Measurements from ENCODE around the gene RASSF3.
"Not testable (repeated sequence)": the region's sequence is repeated elsewhere in the genome, so short reads cannot be mapped to it uniquely, and the experiment has no call there.

The RASSF3 gene

DNA sequence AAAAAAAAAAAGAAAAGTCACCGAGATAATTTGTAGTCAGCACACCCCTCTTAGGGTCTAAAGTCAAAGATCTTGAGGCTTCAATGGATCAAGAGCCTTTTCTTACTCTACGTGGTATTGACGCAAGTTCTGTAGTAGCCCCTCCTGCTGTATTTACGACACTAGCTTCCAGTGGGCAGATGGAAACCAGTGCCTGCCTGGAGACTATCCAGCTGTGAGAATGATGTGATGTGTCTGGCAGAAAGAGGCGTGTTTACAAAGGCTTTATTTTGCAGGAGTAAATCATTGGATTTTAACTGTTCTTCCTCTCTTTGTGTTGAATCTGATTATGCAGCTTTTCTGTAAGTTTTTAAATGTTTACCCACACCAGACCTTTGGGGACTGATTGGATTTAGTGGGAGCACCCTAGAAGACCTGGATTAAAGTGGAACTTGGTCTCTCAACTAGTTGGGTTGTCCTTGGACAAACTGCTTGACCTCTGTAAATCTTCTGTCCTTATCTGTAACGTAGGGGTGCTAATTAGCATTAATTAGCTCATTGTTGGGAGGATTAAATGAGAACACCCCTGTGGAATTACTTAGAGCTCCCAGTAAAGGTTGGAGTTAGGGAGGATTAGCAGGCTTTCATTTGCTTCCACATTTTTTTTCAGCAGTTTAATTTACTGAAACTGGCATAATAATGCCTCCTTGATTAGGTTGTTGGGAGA lies 72.4 kb downstream of the RASSF3 start:
- TF ChIP-seq CTCF (IDR thresholded peaks at IDR 0.05; ENCODE audit: borderline replicate concordance, insufficient read depth, low read depth, low read length) = no peak
- no peak overlapping the region for H3K4me3 ChIP-seq (ENCODE audit: low read depth, low read length)

- TF ChIP-seq CTCF (IDR thresholded peaks at IDR 0.05; ENCODE audit: borderline replicate concordance, insufficient read depth, low read depth, low read length) = no peak
Observed at GRCh38 chr12:64683816-64684543, 73.7 kb downstream of the RASSF3 start.

DNA sequence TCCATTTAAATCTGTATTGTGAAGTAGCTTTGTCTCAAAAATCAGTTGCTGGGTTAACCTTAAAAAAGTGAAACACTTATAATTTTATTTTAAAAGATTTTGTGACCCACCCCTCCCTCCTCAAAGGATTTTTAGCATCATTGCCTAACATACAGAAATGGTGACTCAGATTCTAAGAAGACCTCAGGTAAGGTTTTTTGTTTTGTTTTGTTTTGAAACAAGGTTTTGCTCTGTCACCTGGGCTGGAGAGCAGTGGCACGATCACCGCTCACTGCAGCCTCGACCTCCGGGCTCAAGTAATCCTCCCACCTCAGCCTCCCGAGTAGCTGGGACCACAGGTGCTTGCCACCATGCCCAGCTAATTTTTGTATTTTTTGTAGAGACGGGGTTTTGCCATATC lies 74.8 kb downstream of the RASSF3 start:
- no peak for TF ChIP-seq CTCF (IDR thresholded peaks at IDR 0.05; ENCODE audit: borderline replicate concordance, insufficient read depth, low read depth, low read length)
- H3K4me3 ChIP-seq (ENCODE audit: low read depth, low read length) = no peak overlapping the region

More at GRCh38 chr12:64683816-64684543, 73.7 kb downstream of the RASSF3 start:
- H3K4me3 ChIP-seq (ENCODE audit: low read depth, low read length) = no peak overlapping the region

- H3K4me3 ChIP-seq (ENCODE audit: low read depth, low read length) = no peak overlapping the region
- TF ChIP-seq CTCF (IDR thresholded peaks at IDR 0.05; ENCODE audit: borderline replicate concordance, insufficient read depth, low read depth, low read length) = no peak
Observed at GRCh38 chr12:64685605-64686004, 75.3 kb downstream of the RASSF3 start.

DNA sequence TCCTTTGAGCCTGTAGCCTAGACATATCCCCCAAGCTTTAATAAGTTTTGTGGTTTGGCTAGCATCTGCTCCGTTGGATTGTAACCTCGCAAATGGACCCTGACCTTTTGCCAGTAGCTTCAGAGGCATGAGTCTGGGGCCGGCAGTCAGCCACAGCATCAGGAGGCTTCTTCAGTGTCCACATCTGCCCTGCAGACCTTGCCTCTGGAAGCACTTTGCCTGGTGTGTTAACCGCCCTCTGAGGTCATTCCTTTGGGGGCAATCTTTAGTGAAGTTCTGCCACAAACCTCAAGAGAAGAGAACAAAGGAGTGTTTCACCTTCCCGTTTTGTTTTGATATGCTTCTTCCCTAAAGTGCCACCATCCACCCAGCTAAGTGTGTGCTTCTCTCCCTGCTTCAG lies 77.5 kb downstream of the RASSF3 start:
- H3K4me3 ChIP-seq (ENCODE audit: low read depth, low read length) = no peak overlapping the region
- no peak for TF ChIP-seq CTCF (IDR thresholded peaks at IDR 0.05; ENCODE audit: borderline replicate concordance, insufficient read depth, low read depth, low read length)

- TF ChIP-seq CTCF (IDR thresholded peaks at IDR 0.05; ENCODE audit: borderline replicate concordance, insufficient read depth, low read depth, low read length) = no peak
- H3K4me3 ChIP-seq (ENCODE audit: low read depth, low read length) = no peak overlapping the region
Observed at GRCh38 chr12:64688219-64688618, 77.9 kb downstream of the RASSF3 start.

DNA sequence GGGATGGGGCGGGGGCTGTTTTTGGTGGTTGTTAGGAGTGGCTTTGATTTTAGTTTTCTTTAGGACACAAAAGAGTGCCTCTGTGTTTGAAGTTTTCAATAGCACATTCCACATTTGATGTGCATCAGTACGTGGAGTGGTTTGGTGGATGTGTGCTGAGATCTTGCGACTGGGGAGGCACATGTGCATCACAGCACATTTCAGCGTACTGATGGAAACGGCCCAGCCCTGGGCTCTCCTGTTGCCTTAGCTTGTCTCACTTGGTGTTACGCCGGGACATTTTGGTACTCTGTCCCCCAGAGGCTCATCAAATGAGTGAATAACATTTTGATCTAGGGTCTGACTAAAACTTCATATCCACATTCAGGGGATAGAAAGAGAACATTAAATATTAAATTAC lies 78.4 kb downstream of the RASSF3 start:
- no peak for TF ChIP-seq CTCF (IDR thresholded peaks at IDR 0.05; ENCODE audit: borderline replicate concordance, insufficient read depth, low read depth, low read length)

GRCh38 chr12:64690236-64690635 lies 79.9 kb downstream of the RASSF3 start:
- H3K4me3 ChIP-seq (ENCODE audit: low read depth, low read length) = not testable (repeated sequence)

More for the DNA sequence above, 78.4 kb downstream of the RASSF3 start:
- no peak overlapping the region for H3K4me3 ChIP-seq (ENCODE audit: low read depth, low read length)
